H1 (cell line): ENCODE data around the gene NRXN3. TPM values are rescaled to one million over a fixed set of nuclear protein-coding genes. Genes with fewer than 3 reads are reported as not detected.
"Not testable (repeated sequence)": the region's sequence is repeated elsewhere in the genome, so short reads cannot be mapped to it uniquely, and the experiment has no call there.

ENCODE experiments used
- CTCF ChIA-PET: fragments of 300-600 bp; sonication (Branson Sonifier 250); formaldehyde crosslinking; loops from one replicate; lab custom pipeline; 2021; ENCODE audit not compliant: partially characterized antibody; lab: Charles Lee
- POLR2A ChIA-PET: fragments of 300-600 bp; sonication (Branson Sonifier 250); formaldehyde crosslinking; loops from one replicate; lab custom pipeline; 2021; ENCODE audit warnings: inconsistent platforms; ENCODE audit not compliant: partially characterized antibody; lab: Charles Lee
- DNase-seq, 2 experiments: peaks; one replicate each; pipeline versions ENCODE4 v3.0.0 to v3.0.0-alpha.2; 2010 to 2022; ENCODE audit warnings: low spot score in 2 of 2, low read depth in 1 of 2, mixed read lengths in 1 of 2
- FAIRE-seq: peaks from 2 replicates; lab custom pipeline; 2011; peaks lifted over from hg19 to GRCh38; lab: Jason Lieb, UNC
- H2AFZ ChIP-seq: 2 replicates; pipeline ENCODE4 v1.8.1; 2012; ENCODE audit warnings: low read length, inconsistent platforms
- H2AK5ac ChIP-seq: 2 replicates; pipeline ENCODE4 v1.6.1; 2013; ENCODE audit warnings: low read depth, low read length
- H2BK120ac ChIP-seq: replicated peaks from 2 replicates; pipeline ENCODE3; 2013; ENCODE audit warnings: low read depth, low read length, inconsistent platforms
- H2BK12ac ChIP-seq: 2 replicates; pipeline ENCODE4 v1.6.1; 2013; ENCODE audit warnings: low read depth, low read length
- H2BK15ac ChIP-seq: 2 replicates; pipeline ENCODE4 v1.6.1; 2013; ENCODE audit warnings: low read length
- H2BK20ac ChIP-seq: 2 replicates; pipeline ENCODE4 v1.6.1; 2013; ENCODE audit warnings: low read length
- H2BK5ac ChIP-seq: 2 replicates; pipeline ENCODE4 v1.6.1; 2013; ENCODE audit warnings: low read depth, low read length
- H3K14ac ChIP-seq: 2 replicates; pipeline ENCODE4 v1.6.1; 2013; ENCODE audit warnings: inconsistent platforms; ENCODE audit not compliant: insufficient read length
- H3K18ac ChIP-seq: 2 replicates; pipeline ENCODE4 v1.6.1; 2013; ENCODE audit warnings: low read length; ENCODE audit errors: extremely low read depth
- H3K23ac ChIP-seq: 2 replicates; pipeline ENCODE4 v1.6.1; 2013; ENCODE audit warnings: inconsistent platforms; ENCODE audit not compliant: insufficient read length
- H3K23me2 ChIP-seq: 2 replicates; pipeline ENCODE4 v1.6.1; 2013; ENCODE audit warnings: low read depth, low read length
- H3K27ac ChIP-seq: 2 replicates; pipeline ENCODE4 v1.6.1; 2011; ENCODE audit warnings: low read depth, low read length, inconsistent platforms
- H3K27me3 ChIP-seq, 4 experiments: replicated peaks in 1 of 4; 1 replicate in 1 of 4; 2 replicates in 3 of 4; pipeline versions ENCODE4 v1.6.1 to v1.8.1; 2011 to 2013; ENCODE audit warnings: low read length in 3 of 4, mild to moderate bottlenecking in 3 of 4, inconsistent platforms in 2 of 4, mixed read lengths in 2 of 4, moderate library complexity in 1 of 4; ENCODE audit not compliant: control insufficient read depth in 3 of 4, insufficient read depth in 3 of 4; ENCODE audit errors: extremely low read depth in 1 of 4
- H3K36me3 ChIP-seq, 4 experiments: 2 replicates each; pipeline versions ENCODE4 v1.6.1 to v1.8.1; 2011 to 2013; ENCODE audit warnings: mild to moderate bottlenecking in 4 of 4, low read length in 3 of 4, moderate library complexity in 2 of 4, control low read depth in 1 of 4, inconsistent platforms in 1 of 4; ENCODE audit not compliant: insufficient read depth in 4 of 4, control insufficient read depth in 2 of 4
- H3K4ac ChIP-seq: replicated peaks from 2 replicates; pipeline ENCODE3; 2013; ENCODE audit warnings: low read length, low read depth, mixed read lengths, inconsistent platforms; ENCODE audit not compliant: insufficient read length
- H3K4me1 ChIP-seq, 4 experiments: replicated peaks in 1 of 4; 1 replicate in 1 of 4; 2 replicates in 3 of 4; pipeline versions ENCODE4 v1.6.1 to v1.8.1; 2011 to 2013; ENCODE audit warnings: low read length in 3 of 4, inconsistent platforms in 2 of 4, mixed read lengths in 1 of 4; ENCODE audit not compliant: insufficient read depth in 4 of 4, control insufficient read depth in 3 of 4
- H3K4me2 ChIP-seq, 2 experiments: 2 replicates each; pipeline versions ENCODE4 v1.6.1 to v1.8.1; 2011 to 2013; ENCODE audit warnings: low read depth in 2 of 2, low read length in 2 of 2, control low read depth in 1 of 2, inconsistent platforms in 1 of 2, mild to moderate bottlenecking in 1 of 2; ENCODE audit not compliant: insufficient read depth in 1 of 2
- H3K4me3 ChIP-seq, 4 experiments: fragments of 200-600, 300-600 bp in 1 of 4; sonication (generic), shearing (Covaris generic), sonication (Bioruptor Twin) in 1 of 4; 2 replicates each; pipeline versions ENCODE4 v1.5.1 to v1.8.1; 2011 to 2016; ENCODE audit warnings: low read length in 4 of 4, low read depth in 3 of 4, control low read depth in 2 of 4, inconsistent platforms in 2 of 4, mild to moderate bottlenecking in 2 of 4, mixed read lengths in 1 of 4, moderate library complexity in 1 of 4; ENCODE audit not compliant: insufficient read depth in 2 of 4; ENCODE audit errors: extremely low read depth in 1 of 4
- H3K56ac ChIP-seq: replicated peaks from 2 replicates; pipeline ENCODE3; 2013; ENCODE audit warnings: low read depth, mild to moderate bottlenecking, mixed read lengths, low read length, inconsistent platforms; ENCODE audit not compliant: insufficient read length
- H3K79me1 ChIP-seq: 2 replicates; pipeline ENCODE4 v1.6.1; 2013; ENCODE audit warnings: low read depth, low read length, control low read depth
- H3K79me2 ChIP-seq, 2 experiments: 2 replicates each; pipeline versions ENCODE4 v1.6.1 to v1.8.1; 2012 to 2013; ENCODE audit warnings: low read length in 2 of 2, mild to moderate bottlenecking in 2 of 2, inconsistent platforms in 1 of 2; ENCODE audit not compliant: insufficient read depth in 2 of 2, control insufficient read depth in 1 of 2
- H3K9ac ChIP-seq, 4 experiments: replicated peaks in 1 of 4; 1 replicate in 1 of 4; 2 replicates in 3 of 4; pipeline versions ENCODE4 v1.6.1 to v1.8.1; 2011 to 2013; ENCODE audit warnings: low read depth in 3 of 4, low read length in 3 of 4, control low read depth in 2 of 4, mild to moderate bottlenecking in 2 of 4, moderate library complexity in 2 of 4, inconsistent platforms in 1 of 4; ENCODE audit errors: extremely low read depth in 1 of 4
- H3K9me3 ChIP-seq, 2 experiments: 2 replicates each; pipeline versions ENCODE4 v1.6.1 to v1.8.1; 2012 to 2013; ENCODE audit warnings: mild to moderate bottlenecking in 2 of 2, moderate library complexity in 2 of 2, control low read depth in 1 of 2, inconsistent platforms in 1 of 2, low read depth in 1 of 2, low read length in 1 of 2, mixed read lengths in 1 of 2; ENCODE audit not compliant: insufficient read depth in 2 of 2
- H4K20me1 ChIP-seq, 2 experiments: replicated peaks in 1 of 2; 2 replicates each; pipeline versions ENCODE3 to v1.8.1; 2011 to 2013; ENCODE audit warnings: inconsistent platforms in 2 of 2, low read length in 2 of 2, mild to moderate bottlenecking in 1 of 2; ENCODE audit not compliant: insufficient read depth in 2 of 2, control insufficient read depth in 1 of 2
- H4K5ac ChIP-seq: 2 replicates; pipeline ENCODE4 v1.6.1; 2013; ENCODE audit warnings: low read length, low read depth, mixed read lengths, inconsistent platforms; ENCODE audit not compliant: insufficient read length
- H4K8ac ChIP-seq: 2 replicates; pipeline ENCODE4 v1.8.0; 2013; ENCODE audit warnings: mild to moderate bottlenecking, moderate library complexity, low read length, inconsistent platforms; ENCODE audit not compliant: insufficient read depth; ENCODE audit errors: extremely low read depth
- H4K91ac ChIP-seq: replicated peaks from 2 replicates; pipeline ENCODE3; 2013; ENCODE audit warnings: low read length, mixed read lengths, inconsistent platforms; ENCODE audit not compliant: insufficient read length
- WGBS, 2 experiments: shearing (Covaris generic) in 1 of 2; methylation state at CpG; one replicate each; pipeline versions ENCODE4 v1.1.6 to v1.1.7; 2013 to 2015; ENCODE audit warnings: low lambda C conversion rate in 2 of 2, mixed read lengths in 2 of 2, inconsistent platforms in 1 of 2, low coverage in 1 of 2, missing lambda C conversion rate in 1 of 2; ENCODE audit not compliant: insufficient replicate concordance in 2 of 2, insufficient coverage in 1 of 2, insufficient read length in 1 of 2; ENCODE audit errors: extremely low coverage in 1 of 2, missing lambda C conversion rate in 1 of 2; 5-methylcytosine and 5-hydroxymethylcytosine counted together
- polyA plus RNA-seq, 7 experiments: library from polyadenylated mRNA; depleted of rRNA in 3 of 7; stranded (reverse) in 5 of 7; unstranded in 2 of 7; fragments of >200 nt in 5 of 7; fragments of 200-250 nt in 2 of 7; gene quantifications; 1 replicate in 5 of 7; 2 replicates in 1 of 7; 4 replicates in 1 of 7; pipeline versions ENCODE4 v1.2.1 to v1.2.3, GENCODE V29; 2011 to 2013; ENCODE audit warnings: missing spikeins in 2 of 7, mixed read lengths in 2 of 7
- total RNA-seq: library from RNA; stranded (reverse); fragmentation: NEBNext Ultra II Directional; extraction: Animal tissue kit (Norgen Biotek cat#: 25700); gene quantifications from 2 replicates; pipeline ENCODE4 v1.2.1, GENCODE V29; 2021

The NRXN3 gene
- total and polyA plus RNA-seq, 2 of the 8 experiments (the other 6 are each of a cell fraction or from before 2014, with no cell fraction given): 2.6 to 4.1 TPM

GRCh38 chr14:78437448-78437847 is 267.3 kb downstream of the NRXN3 start:
- CTCF ChIA-PET: interaction anchor here (4.9 kb wide), 1 partner anchor 129 kb away, joined by 21 read pairs; no protein-coding TSS in a partner anchor
- H3K4me3 ChIP-seq, H2BK120ac ChIP-seq, H3K9ac ChIP-seq, H4K91ac ChIP-seq, H3K4me2 ChIP-seq, H2BK5ac ChIP-seq, H2AK5ac ChIP-seq, H3K27ac ChIP-seq, POLR2A ChIA-PET, H3K23me2 ChIP-seq, DNase-seq, H3K14ac ChIP-seq, H4K8ac ChIP-seq, H3K18ac ChIP-seq, H3K79me1 ChIP-seq, H2AFZ ChIP-seq, H3K4ac ChIP-seq, H3K9me3 ChIP-seq, H3K79me2 ChIP-seq, H3K56ac ChIP-seq, FAIRE-seq, H3K36me3 ChIP-seq, H3K23ac ChIP-seq, H4K5ac ChIP-seq, H2BK12ac ChIP-seq, H3K4me1 ChIP-seq, H2BK20ac ChIP-seq, H2BK15ac ChIP-seq, H3K27me3 ChIP-seq, H4K20me1 ChIP-seq: not testable (repeated sequence)
- WGBS, 2 experiments: 65% methylated on average over 3 of the region's 3 CpGs; no CpG with 5 or more reads in 1 of the 2 experiments
